T-helper 1 cell treated with Interleukin-12 subunit alpha and Interleukin-12 subunit beta and Interleukin-4 antibody, amounts not matched to agents 30 ng/mL and 1 ng/mL, for 36 hours (primary cell): ENCODE data around the gene ZDHHC14. TPM values are rescaled to one million over a fixed set of nuclear protein-coding genes. Genes with fewer than 3 reads are reported as not detected.
"Not testable (repeated sequence)": the region's sequence is repeated elsewhere in the genome, so short reads cannot be mapped to it uniquely, and the experiment has no call there.

Experiments
- intact Hi-C: fragments of 100-400 bp; cut with micrococcal nuclease; formaldehyde crosslinking; loops from one replicate; pipeline ENCODE4 v1.15.1; 2024
- total RNA-seq: library from RNA; stranded (reverse); gene quantifications from 2 replicates; pipeline ENCODE4 v1.2.3, GENCODE V29; 2022

The ZDHHC14 gene
- total RNA-seq, 1 donor from 2014 or later = 18.3 TPM

DNA sequence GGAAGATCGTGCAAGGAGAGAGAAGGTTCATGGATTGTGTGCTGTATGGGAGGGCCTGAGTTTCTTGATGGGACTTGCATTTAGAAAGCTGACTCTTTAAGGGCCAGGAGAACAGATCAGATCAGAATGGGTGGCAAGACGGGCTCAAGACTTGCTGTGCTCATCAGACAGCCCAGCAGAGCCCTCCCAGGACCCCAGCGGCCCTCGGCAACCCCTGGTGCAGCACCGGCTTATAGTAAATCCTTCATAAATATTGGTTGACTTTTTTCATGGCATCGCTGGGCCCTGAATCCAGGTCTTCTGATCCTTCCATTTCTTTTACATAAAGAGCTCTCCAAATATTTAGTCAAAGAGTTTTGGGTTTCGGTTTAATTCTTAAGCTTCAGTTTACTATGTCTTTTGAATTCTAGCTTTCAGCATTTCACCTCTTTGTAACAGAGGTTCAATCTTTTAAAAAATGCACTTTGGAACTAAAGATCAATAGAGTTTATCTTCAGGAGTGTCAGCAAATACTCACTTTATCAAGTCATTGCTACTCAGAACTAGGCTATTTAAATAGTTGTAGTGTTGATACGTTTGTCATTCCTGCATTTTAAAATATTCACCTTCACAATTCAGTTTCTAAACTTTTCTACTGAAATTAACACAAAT, 205.6 kb downstream of the ZDHHC14 start:
- intact Hi-C loops = no loop called here

DNA sequence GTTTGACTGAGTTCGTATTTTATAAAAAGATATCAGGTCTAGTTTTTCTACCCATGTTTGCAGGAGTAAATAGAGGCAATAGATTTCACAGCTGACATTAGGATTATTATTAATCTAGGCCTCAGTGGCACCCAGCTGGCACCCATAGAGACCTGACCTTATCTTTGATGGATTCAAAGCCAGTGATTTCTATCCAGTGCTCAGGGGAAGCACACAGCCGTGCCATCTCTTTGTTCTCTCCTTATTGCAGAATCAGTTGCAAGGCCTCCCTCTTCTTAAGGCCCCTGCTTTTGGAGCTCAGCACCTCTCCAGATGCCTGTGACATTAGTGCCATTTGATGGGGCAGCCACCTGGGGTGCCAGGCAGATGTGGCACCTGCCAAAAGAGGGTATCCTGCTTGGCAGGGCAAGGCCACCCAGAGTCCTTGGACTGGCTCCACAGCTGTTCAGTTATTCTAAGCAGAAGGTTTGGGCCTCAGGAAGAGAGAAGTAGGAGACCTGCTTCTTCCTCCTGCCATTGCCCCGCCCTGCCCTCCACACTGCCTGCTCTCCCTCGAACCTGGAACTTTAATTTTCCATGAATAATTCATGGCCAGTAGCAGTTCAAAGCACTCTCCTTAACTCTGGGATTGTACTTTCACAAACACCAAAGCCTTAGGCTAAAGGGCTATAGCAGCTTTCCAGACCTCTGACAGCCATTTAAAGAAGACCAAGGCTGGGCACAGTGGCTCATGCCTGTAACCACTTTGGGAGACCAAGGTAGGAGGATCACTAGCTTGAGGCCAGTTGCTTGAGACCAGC, 206.3 kb downstream of the ZDHHC14 start:
- intact Hi-C loops = no loop called here

DNA sequence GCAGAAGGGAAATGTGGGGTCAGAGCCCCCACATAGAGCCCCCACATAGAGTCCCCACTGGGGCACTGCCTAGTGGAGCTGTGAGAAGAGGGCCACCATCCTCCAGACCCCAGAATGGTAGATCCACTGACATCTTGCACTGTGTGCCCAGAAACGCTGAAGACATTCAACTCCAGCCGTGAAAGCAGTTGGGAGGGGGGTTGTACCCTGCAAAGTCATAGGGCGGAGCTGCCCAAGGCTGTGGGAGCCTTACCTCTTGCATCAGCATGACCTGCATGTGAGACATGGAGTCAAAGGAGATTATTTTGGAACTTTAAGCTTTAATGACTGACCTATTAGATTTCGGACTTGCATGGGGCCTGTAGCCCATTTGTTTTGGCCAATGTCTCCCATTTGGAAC, 209.7 kb downstream of the ZDHHC14 start:
- intact Hi-C loops = not testable (repeated sequence)

DNA sequence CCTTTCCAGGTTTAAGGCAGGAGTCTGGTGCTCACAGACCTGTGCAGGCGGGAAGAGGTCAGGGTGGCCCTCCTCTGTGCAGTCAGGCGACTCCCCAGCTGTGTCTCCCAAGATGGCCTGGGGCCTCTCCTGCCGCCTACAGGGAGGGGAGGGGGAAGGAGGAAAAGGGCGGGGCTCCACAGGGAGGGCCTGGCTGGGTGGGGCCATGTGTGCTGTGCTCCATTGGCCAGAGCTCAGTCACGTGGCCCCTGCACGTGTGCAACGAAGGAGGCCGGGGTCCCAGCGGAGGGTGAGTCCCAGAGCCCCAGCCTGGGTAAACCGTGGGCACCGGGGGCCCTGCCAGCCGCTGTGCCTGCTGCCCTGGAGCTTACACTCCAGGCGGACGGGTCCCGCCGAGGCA, 211.6 kb downstream of the ZDHHC14 start:
- intact Hi-C loops = no loop called here

DNA sequence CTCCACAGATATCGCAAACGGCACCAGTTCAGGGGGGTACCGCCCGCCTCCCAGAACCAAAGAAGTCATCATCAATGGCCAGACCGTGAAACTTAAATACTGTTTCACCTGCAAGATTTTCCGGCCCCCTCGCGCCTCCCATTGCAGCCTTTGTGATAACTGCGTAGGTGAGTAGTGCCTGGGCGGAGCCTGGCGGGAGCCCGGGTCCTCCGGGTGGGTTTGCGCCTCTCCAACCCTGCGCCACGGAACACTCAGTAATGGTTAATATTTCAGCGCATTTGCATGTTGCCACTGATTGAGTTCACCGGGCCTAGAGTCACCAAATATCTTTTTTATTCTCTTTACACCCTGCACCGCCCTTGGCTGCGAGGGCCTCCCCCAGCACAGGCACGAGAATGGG, 212.0 kb downstream of the ZDHHC14 start:
- intact Hi-C loops = no loop called here

DNA sequence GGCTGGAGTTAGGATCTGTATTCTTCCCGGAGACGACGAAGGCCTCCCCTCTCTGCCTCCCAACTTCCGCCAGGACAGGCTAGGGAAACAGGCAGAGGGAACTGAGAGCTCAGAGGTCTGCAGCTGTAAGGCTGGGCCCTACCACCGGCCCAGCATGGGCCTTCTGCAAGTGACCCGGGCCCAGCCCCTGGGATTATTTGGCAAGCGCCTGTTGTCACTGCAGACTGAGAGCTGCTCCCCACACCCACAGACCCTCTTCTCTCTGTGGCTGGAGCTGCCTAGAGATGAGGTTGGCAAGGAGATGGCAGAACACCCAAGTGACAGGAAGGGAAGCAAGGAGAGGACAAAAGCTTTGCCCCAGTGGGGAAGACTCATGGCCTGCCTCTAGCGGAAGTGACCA, 212.6 kb downstream of the ZDHHC14 start:
- intact Hi-C loops = no loop called here

DNA sequence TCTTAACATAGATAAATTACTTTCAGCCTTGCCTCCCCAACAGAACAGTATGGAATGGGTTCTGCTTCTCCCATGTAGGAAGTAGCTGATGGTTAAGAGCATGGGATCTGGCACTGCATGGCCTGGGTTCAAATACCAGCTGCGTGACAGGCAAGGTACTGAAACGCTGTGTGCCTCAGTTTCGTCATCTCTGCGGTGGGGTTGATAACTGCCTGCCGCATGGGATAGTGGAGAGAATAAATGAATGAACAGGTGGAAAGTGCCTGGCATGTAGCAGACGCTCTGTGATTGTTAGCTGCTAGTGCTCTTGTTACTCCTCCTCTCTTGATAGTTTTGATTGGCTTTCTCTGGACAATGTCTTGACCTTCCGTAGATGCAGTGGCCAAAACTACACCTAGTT, 213.3 kb downstream of the ZDHHC14 start:
- intact Hi-C loops = no loop called here

DNA sequence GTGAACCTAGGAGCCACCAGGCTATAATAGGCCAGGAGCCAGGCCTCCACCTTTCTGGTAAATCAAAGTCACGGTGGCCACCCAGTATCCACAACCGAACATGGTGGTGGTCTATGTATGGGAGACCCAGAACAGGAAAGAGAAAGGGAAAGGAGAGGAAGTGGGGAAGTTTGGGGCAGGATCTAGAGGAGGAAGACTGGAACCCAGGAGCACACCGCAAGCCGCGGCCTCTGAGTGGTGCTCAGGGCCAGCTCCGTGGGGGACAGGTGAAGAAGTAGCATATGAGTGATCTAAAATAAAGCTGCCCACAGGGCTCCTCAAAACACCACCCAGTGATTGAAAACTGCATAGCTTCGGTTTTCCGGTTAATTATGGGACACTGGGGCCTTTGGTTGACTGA, 214.8 kb downstream of the ZDHHC14 start:
- intact Hi-C loops = loop anchor here (2.0 kb wide), 1 partner anchor 71 kb away; no protein-coding TSS in a partner anchor

DNA sequence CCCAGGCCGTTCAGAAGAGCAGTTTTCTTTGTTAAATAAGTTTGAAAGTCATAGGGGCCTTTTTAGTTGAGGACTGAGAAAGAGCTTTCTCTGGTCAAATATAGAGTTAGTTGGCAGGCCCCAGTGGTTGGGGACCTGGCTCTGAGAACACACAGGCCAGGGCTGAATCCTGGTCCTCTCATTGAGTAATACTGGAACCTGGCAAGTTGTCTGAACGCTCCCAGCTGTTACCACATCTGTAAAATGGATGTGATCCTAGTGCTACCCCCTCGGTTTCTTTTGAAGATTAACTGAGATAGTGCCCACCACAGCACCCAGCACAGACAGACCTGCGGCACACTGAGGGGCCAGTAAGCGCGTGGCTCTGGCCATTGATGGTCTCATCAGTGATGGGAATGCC, 215.5 kb downstream of the ZDHHC14 start:
- intact Hi-C loops = loop anchor here (2.0 kb wide), 1 partner anchor 70 kb away; no protein-coding TSS in a partner anchor

DNA sequence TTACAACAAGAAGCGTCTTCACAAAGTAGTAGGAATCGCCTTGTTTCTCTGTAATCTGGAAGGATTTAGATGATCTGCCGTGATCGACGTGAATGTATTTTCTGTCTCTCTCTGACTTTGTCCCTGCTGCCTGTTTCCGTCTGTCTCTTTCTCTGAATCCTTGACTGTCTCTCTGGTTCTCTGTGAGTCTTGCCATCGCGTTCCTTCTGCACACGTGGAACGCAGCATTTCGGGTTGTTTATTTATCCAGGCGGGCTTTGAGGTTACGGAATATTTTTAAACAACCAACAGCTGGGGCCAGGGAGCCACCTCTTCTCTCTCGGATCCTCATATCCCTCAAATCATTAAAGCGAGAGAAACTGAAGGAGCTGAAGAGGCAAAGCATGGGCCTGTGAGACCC, 215.9 kb downstream of the ZDHHC14 start:
- intact Hi-C loops = loop anchor here (1.0 to 2.0 kb wide), 3 partner anchors 70 to 283 kb away; no protein-coding TSS in a partner anchor

DNA sequence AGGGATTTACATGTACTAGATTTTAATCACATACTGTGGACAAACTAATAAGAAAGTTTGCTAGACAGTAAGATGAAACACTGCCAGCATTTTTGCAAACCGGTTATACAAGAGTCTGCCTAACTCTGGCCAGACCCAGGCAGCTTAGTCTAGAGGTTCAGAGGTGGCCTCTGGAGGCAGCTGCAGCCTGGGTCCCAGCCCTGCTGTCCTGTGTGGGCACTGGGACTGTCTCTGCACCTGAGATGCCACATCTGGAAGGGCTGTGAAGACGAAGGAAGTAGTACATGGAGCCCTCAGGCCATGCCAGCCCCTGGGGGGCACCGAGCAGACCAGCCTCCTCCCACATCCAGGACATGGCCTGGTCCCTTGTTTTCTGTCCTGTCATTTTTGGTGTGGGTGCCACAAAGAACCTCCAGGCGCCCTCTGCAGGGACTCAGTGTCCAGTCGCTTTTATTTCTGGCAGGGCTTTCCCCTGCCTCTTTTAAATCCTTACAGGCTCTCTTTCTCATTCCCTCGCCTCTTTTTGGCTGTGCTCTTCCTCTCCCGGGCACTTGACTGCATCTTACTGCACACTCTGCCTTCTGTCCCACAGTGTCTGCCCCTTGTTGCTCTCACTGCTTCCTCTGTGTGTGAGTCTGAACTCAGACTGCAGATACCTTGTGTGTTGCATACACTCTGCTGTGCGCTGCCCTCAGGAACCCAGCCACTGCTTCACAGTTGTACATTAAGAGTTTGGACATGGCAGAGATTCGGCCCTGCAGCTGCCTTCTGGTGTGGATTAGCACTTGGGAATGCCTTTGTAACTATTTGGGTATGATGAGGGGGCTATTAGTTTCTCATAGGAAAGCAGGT, 216.7 kb downstream of the ZDHHC14 start:
- intact Hi-C loops = loop anchor here (1.0 to 2.0 kb wide), 3 partner anchors 69 to 283 kb away; no protein-coding TSS in a partner anchor

DNA sequence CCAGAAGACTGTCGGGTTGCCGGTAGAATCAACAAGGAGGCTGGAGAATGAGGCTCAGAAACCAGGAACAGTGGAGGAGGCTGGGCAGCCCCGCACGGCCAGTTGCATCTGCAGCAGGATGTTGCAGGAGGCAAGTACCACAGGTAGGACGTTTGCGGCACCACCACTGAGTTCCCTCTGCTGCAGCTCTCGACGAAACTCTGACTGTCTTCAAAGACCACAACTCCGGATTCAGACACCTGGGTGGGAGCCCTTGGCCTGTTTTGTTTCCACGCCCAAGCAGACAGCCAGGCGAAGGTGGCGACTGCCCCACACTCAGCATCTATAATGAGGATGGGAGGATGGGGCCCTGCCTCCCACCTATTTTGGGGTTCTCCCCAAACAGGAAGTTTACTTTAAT, 218.2 kb downstream of the ZDHHC14 start:
- intact Hi-C loops = no loop called here

DNA sequence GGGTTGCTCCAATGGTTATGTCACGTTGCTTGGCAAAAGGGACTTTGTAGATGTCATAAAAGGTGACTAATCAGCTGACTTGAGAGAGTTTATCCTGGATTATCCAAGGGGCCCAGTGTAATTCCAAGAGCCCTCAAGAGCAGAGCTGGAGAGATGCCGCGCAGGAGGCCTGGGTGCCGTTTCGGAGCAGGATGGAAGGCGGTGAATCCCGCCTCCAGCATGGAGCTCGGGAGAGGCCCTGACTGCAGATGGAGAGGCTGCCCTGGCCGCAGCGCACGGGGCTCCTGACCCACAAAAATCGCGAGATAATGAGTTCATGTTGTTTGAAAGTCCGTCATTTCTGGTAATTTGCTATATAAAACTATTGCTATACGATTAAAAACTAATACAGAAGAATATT, 219.8 kb downstream of the ZDHHC14 start:
- intact Hi-C loops = no loop called here

DNA sequence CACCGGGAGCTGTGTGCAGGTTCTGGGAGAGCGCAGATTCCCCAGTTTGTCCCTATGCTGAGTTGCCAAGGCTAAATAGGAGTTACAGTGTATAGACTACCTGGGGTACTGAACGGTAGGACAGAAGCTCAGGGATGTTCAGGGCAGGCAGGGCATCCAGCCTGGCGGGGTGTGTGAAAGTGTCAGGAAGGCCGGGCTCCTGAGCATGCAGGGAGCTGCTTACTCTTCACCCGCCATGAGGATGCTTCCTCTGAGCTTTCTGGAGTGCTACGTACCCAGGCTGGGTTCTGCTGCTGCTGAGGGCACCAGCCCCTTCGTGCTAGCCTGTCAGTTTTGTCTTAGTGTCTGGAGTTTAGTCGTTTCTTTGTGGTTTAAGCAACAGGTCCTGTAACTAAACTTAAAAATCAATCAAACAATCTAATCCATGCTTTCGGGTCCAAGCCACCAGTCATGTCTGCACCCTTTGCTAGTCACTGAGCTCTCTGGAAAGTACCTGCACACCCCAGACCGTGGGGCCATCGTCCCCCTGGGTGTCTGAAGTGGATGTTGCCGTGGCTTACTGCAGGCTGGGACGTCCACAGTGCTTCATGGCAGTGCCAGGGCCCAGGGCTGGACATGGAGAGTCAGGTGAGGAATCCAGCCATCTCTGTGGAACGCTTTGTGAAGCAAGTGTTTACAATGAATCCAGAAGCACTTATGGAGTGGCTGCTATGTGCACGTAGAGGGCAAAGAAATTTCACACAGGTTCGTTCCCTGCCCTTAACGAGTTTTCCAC, 221.7 kb downstream of the ZDHHC14 start:
- intact Hi-C loops = no loop called here

DNA sequence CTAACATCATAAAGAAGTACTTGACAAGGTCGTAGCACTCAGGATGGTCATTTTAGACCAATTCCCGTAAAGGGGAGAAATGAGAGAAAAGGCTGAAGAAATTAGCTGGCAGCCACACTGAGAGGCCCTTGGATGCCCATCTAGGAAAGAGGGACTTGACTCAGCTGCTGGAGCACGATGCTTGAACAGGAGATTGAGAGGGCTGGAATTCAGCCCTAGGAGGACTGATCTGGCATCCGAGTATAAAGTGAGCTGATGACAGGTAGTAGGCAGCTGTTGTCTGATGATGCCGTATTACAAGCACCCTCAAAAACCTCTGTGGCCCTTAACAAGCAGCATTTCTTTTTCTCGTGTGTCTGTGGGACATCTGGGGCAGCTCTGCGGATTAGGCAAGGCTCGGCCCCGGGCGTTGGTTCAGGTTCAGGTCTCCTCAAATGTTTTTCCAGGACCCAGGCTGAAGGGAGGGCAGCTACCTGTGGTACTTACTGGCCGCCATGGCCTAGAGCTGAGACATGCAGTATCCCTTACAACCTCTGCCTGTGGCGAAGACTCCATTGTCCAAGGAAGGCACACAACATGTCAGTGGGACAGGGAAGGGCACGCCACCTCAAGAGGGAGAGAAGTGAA, 222.4 kb downstream of the ZDHHC14 start:
- intact Hi-C loops = no loop called here

DNA sequence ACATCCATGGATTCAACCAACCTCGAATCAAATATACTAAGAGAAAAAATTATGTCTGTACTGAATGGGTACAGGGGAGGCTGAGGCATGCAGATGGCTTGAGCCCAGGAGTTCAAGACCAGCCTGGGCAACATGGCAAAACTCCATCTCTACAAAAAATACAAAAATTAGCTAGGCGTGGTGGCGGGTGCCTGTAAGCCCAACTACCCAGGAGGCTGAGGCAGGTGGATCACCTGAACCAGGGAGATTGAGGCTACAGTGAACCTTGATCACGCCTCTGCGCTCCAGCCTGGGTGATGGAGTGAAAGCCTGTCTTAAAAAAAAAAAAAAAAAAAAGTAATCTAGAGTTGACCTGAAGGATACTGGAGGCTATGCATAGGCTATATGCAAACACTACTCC, 223.0 kb downstream of the ZDHHC14 start:
- intact Hi-C loops = no loop called here

DNA sequence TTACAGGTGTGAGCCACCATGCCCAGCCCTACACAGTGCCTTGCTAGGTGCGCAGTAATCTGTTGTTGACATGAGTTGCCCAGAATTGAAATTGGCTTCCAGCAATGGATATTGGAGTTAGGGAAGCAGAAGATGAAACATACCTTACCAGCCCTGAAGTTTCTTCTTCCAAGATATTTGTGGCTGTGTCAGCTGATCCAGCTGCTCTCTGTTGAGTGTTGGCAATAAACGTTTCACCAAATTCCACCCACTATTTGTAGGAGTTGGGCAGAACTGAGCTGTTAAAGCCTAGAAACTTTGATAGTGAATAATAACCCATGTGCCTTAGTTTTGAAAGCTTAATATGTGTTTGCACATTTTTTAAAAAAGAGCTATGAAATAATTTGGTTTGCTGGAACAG, 223.8 kb downstream of the ZDHHC14 start:
- intact Hi-C loops = no loop called here

DNA sequence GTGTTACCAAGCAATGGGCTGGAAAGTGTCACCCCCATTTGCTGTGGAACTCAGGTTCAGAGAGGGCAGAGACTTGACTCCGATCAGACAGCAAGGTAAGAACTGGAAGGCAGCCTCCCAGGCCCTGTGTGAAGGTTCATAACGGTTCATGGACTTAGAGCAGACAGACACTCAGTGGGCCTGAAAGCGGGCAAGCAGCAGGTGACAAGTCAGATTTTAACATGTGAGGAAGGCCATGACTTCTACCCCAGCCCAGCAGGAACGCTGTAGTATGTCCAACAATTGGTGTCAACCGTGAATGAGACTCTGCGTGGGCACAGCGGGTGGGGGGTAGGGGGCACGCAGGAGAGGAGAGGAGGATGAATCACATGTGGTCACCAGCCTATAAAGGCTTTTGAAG, 224.5 kb downstream of the ZDHHC14 start:
- intact Hi-C loops = no loop called here

DNA sequence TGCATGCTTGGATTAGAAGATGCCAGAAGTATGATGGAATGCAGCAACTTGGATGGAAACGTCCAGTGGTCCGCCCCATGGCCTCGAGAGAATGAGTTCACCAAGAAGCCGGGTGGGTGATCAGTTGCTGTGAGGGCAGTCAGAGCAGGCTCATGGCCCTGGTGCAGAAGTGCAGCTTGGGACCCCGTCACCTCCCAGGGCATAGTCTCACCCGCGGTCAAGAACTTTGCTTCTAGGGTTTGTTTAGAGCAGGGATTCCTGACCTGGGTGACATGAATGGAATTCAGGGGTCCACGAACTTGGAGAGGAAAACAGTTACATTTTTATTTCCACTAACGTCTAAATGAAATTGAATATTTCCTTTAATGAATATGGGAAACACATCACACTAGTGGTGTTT, 225.5 kb downstream of the ZDHHC14 start:
- intact Hi-C loops = no loop called here

DNA sequence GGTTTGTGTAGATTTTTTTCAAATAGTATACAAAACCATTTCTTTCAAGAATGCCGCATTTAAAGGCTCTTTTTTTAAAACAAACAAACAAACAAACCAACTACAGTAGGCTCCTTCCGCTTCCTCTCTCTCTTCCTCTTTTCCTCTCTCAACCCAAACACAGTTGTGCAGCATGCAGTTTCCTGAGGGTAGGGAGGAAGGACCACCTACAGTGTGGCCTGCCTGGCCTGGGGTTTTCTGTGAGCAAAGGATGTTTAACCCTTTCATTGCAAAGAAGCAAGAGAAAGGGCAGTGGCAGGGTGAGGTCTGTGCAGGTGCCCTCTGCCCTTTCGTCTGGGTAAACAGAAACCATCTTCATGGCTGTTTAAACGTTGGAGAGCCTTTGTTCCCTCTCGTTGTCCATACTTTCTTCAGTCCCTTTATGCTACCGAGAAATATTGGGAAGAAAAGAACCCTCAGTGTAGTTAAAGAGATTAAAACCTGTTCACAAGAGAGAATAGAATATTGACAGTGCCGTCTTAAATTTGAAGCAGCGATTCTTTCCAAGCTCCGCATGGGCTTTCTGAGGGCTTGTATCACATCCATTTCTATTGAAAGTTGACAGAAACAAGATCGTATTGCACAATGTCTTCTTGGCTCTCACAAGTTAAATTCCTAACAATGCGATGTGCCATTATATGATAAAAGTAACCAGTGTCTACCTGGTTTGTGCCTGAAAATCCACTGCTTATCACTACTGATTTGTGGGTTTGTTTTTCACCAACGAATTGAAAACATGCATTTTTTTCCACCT, 226.5 kb downstream of the ZDHHC14 start:
- intact Hi-C loops = no loop called here
